ENCODE data around the gene MFAP1.

The MFAP1 gene, protein sequence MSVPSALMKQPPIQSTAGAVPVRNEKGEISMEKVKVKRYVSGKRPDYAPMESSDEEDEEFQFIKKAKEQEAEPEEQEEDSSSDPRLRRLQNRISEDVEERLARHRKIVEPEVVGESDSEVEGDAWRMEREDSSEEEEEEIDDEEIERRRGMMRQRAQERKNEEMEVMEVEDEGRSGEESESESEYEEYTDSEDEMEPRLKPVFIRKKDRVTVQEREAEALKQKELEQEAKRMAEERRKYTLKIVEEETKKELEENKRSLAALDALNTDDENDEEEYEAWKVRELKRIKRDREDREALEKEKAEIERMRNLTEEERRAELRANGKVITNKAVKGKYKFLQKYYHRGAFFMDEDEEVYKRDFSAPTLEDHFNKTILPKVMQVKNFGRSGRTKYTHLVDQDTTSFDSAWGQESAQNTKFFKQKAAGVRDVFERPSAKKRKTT

DNA sequence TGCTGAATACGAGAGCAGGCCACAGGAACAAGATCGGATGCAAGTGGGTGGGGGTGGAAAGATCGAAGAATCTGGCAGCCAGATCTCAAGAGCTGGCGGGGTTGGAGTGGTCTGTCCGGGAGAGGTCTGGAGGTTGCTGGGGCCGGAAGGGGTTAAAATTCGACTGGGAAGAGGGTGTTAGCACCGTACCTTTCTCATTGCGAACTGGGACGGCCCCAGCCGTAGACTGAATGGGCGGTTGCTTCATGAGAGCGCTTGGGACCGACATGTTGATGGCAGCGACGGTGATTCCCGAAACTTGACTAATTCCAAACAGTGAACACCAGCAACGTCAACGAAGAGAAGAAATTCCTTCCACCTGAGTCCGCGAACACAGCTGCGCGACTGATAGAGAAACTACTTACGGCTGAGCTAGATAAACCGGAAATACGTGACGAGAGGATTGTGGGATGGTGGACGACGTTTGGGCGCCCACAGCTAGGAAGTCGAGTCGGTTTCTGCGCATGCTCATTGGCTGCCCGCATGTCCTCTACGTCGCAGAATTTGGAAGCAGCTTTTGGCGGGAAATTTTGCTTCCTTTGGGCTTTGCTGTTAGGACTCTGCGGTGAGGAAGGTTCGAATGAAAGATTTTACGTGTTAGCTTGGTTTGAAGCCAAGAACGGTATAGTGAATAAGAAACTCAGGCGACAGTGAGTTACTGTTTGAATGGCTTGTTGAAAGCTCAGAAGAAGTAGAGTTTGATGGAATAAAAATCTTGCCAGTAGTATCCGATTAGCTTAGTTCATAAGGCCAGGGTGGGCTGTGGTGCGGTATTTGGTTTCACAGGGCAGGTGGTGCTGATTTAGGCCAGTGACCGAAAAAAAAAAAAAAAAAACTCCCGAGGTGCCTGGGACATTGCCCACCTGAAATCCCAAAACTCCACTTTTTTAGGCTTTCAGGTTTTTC lies at the start of gene MFAP1:
MFAP1 (minus strand) TSS at position 389 of the 945 bp plus-strand sequence; CDS start at position 268, 121 bp downstream.
- peaks cover 36% of the 10 kb centered on the region for H3K4me1 ChIP-seq (ENCODE audit: low read length)

DNA sequence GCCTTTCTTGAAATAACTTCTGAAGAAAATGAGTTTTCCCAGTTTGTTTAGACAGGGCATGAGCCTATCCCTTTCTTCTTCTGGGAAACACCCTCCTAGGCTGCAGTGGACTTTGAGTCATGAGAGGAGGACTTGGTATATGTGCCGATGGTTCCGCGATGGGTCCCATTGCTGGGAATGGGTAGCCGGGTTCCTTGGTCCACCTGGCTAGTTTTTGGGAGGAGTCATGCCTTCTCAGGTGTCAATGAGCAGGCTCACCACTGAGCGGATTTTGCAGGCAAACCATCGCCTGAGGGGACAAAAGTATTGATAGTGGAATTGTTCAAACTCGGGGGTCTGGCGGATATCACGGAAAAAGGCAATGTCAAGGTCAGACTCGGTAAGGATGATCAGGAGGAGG lies 49.2 kb upstream of the MFAP1 start:
- TF ChIP-seq, protein P1, sequence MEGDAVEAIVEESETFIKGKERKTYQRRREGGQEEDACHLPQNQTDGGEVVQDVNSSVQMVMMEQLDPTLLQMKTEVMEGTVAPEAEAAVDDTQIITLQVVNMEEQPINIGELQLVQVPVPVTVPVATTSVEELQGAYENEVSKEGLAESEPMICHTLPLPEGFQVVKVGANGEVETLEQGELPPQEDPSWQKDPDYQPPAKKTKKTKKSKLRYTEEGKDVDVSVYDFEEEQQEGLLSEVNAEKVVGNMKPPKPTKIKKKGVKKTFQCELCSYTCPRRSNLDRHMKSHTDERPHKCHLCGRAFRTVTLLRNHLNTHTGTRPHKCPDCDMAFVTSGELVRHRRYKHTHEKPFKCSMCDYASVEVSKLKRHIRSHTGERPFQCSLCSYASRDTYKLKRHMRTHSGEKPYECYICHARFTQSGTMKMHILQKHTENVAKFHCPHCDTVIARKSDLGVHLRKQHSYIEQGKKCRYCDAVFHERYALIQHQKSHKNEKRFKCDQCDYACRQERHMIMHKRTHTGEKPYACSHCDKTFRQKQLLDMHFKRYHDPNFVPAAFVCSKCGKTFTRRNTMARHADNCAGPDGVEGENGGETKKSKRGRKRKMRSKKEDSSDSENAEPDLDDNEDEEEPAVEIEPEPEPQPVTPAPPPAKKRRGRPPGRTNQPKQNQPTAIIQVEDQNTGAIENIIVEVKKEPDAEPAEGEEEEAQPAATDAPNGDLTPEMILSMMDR (IDR thresholded peaks at IDR 0.05; ENCODE audit: low read depth, low read length) = no peak
- TF ChIP-seq EZH2phosphoT487 (IDR thresholded peaks at IDR 0.05; ENCODE audit: low read depth) = no peak
- no peaks in the 10 kb centered on the region for H3K9me3 ChIP-seq (ENCODE audit: insufficient read depth, low read length)
- peaks cover 5% of the 10 kb centered on the region; the same call in 1 of the 2 replicates for H4K20me1 ChIP-seq (ENCODE audit: insufficient read depth, low read length)
- H3K4me1 ChIP-seq (ENCODE audit: low read length) = no peaks in the 10 kb centered on the region
- no peak overlapping the region for H3K27ac ChIP-seq (ENCODE audit: low read length)
- no peak overlapping the region for H3K4me3 ChIP-seq (ENCODE audit: low read length)
- H2AFZ ChIP-seq (ENCODE audit: low read depth, low read length) = no peak overlapping the region
- no peaks in the 10 kb centered on the region for H3K79me2 ChIP-seq (ENCODE audit: low read length)
- no peak overlapping the region for H3K9ac ChIP-seq (ENCODE audit: low read length)
- H3K27me3 ChIP-seq (ENCODE audit: low read depth, low read length) = no peaks in the 10 kb centered on the region
- peaks cover 52% of the 10 kb centered on the region for H3K36me3 ChIP-seq (replicated peaks; ENCODE audit: low read depth, low read length)
- H3K4me2 ChIP-seq (ENCODE audit: low read length) = no peak overlapping the region

More for the DNA sequence above, at the start of gene MFAP1:
- Histone ChIP-seq H4K20me1 (ENCODE audit: insufficient read depth, low read length) (0 out of 2 replicates have a peak, but pooled peaks cover 2% of the 10 kb centered on the region), H3K4me3 (ENCODE audit: low read length) (peak within 1 kb of the TSS; percentile 94), H3K36me3 (replicated peaks; ENCODE audit: low read depth, low read length) (peaks cover 16% of the 10 kb centered on the region), H3K4me2 (ENCODE audit: low read length) (peak within 1 kb of the TSS; percentile 74), H2AFZ (ENCODE audit: low read depth, low read length) (peak within 1 kb of the TSS; percentile 94), H3K79me2 (ENCODE audit: low read length) (peaks cover 83% of the 10 kb centered on the region), H3K9me3 (ENCODE audit: insufficient read depth, low read length) (no peaks in the 10 kb centered on the region; the same call in 1 of the 2 replicates), H3K9ac (ENCODE audit: low read length) (peak within 1 kb of the TSS; percentile 95), H3K27ac (ENCODE audit: low read length) (peak within 1 kb of the TSS; percentile 71), H3K27me3 (ENCODE audit: low read depth, low read length) (no peaks in the 10 kb centered on the region)
- TF ChIP-seq, protein P1 (IDR thresholded peaks at IDR 0.05; ENCODE audit: low read depth, low read length) = no peak
- TF ChIP-seq EZH2phosphoT487 (IDR thresholded peaks at IDR 0.05; ENCODE audit: low read depth) = no peak

DNA sequence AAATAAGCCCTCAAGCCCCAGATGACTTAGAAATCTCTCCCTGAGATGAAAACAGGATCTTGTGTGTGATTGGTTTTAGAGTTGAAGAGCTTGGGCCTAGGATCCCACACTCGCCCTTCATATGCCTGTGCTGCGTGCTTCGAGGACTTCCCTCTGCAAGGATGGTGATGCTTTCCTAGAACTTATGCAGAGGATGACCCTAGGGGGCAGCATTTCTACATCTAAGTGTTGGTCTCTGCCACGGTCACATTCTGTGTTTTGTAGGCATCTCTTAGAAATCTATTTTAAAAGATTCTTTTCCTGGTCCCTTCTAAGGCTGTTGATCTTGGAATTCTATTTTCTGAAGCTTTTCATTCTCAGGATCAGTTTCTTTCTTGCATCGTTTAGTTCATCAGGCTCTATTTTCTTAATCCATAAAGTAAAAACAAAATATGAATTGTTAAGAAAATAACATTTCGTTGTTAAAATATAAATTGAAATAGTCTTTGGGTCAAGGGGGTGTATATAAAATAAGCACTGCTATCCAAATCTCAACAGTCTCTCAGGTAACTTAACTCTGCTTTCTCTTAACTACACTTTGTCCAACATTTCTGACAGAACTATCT lies 48.0 kb upstream of the MFAP1 start:
- Histone ChIP-seq H3K27me3 (ENCODE audit: low read depth, low read length) (no peaks in the 10 kb centered on the region), H2AFZ (ENCODE audit: low read depth, low read length) (no peak overlapping the region), H3K79me2 (ENCODE audit: low read length) (no peaks in the 10 kb centered on the region), H3K36me3 (replicated peaks; ENCODE audit: low read depth, low read length) (peaks cover 47% of the 10 kb centered on the region), H3K27ac (ENCODE audit: low read length) (no peak overlapping the region), H4K20me1 (ENCODE audit: insufficient read depth, low read length) (peaks cover 5% of the 10 kb centered on the region; the same call in 1 of the 2 replicates), H3K4me1 (ENCODE audit: low read length) (no peaks in the 10 kb centered on the region), H3K9ac (ENCODE audit: low read length) (no peak overlapping the region), H3K9me3 (ENCODE audit: insufficient read depth, low read length) (no peaks in the 10 kb centered on the region), H3K4me3 (ENCODE audit: low read length) (no peak overlapping the region), H3K4me2 (ENCODE audit: low read length) (no peak overlapping the region)
- TF ChIP-seq, protein P1 (IDR thresholded peaks at IDR 0.05; ENCODE audit: low read depth, low read length) = peak; percentile 58
- TF ChIP-seq EZH2phosphoT487 (IDR thresholded peaks at IDR 0.05; ENCODE audit: low read depth) = no peak
